Hepatocyte (in vitro differentiated cells): Measurements from ENCODE around the gene PWWP2B.

ENCODE experiments used
- CTCF ChIP-seq: fragments of 200-600 bp; sonication (generic); IDR thresholded peaks from 2 replicates; pipeline ENCODE4 v1.5.1; 2016; ENCODE audit warnings: antibody characterized with exemption, mild to moderate bottlenecking; ENCODE audit not compliant: poor library complexity
- EZH2 ChIP-seq: fragments of 200-600 bp; sonication (generic); IDR thresholded peaks from 2 replicates; pipeline ENCODE4 v1.6.1; 2016; ENCODE audit warnings: antibody characterized with exemption, mild to moderate bottlenecking, borderline replicate concordance
- EZH2phosphoT487 ChIP-seq: fragments of 200-600 bp; sonication (generic); IDR thresholded peaks from one replicate; pipeline ENCODE4 v1.6.1; 2018; ENCODE audit warnings: antibody characterized with exemption, mild to moderate bottlenecking, low read depth, moderate library complexity; ENCODE audit not compliant: unreplicated experiment, severe bottlenecking

GRCh38 chr10:132432176-132432540, 35.2 kb downstream of the PWWP2B start:
- no peak for TF ChIP-seq CTCF
- TF ChIP-seq EZH2phosphoT487, result no peak
- TF ChIP-seq EZH2, result no peak
